HepG2 (cell line): Measurements from ENCODE around the gene PEMT. TPM values are rescaled to one million over a fixed set of nuclear protein-coding genes. Genes with fewer than 3 reads are reported as not detected.
A peak's percentile ranks its signal among the peaks of the same experiment; 100 is the strongest.

Experiments
- EHMT2 ChIP-seq: fragments of 200-600 bp; sonication (generic); IDR thresholded peaks from 2 replicates; pipeline ENCODE4 v1.7.0; 2017; ENCODE audit warnings: antibody characterized with exemption, low read depth, low read length, borderline replicate concordance
- KIAA2018 ChIP-seq: sonication (generic); formaldehyde crosslinking; IDR thresholded peaks from 2 replicates; pipeline ENCODE4 v1.5.0; 2020; ENCODE audit warnings: mild to moderate bottlenecking, missing genetic modification reagents, borderline replicate concordance
- MZF1 ChIP-seq: sonication (generic); formaldehyde crosslinking; IDR thresholded peaks from 2 replicates; pipeline ENCODE4 v1.8.1; 2023; ENCODE audit warnings: mild to moderate bottlenecking, missing genetic modification reagents, borderline replicate concordance
- SIX1 ChIP-seq: sonication (generic); formaldehyde crosslinking; IDR thresholded peaks from 2 replicates; pipeline ENCODE4 v1.4.0; 2020; ENCODE audit warnings: missing genetic modification reagents, borderline replicate concordance
- ZNF550 ChIP-seq: sonication (generic); formaldehyde crosslinking; IDR thresholded peaks from 2 replicates; pipeline ENCODE4 v1.4.0; 2020; ENCODE audit warnings: mild to moderate bottlenecking, missing genetic modification reagents, borderline replicate concordance
- ZSCAN20 ChIP-seq: sonication (generic); formaldehyde crosslinking; IDR thresholded peaks from 2 replicates; pipeline ENCODE4 v1.4.0; 2020; ENCODE audit warnings: missing genetic modification reagents, mild to moderate bottlenecking, borderline replicate concordance
- ZSCAN5A ChIP-seq: sonication (generic); formaldehyde crosslinking; IDR thresholded peaks from 2 replicates; pipeline ENCODE4 v1.8.0; 2022; ENCODE audit warnings: mild to moderate bottlenecking, missing genetic modification reagents, borderline replicate concordance
- ZSCAN9 ChIP-seq: IDR thresholded peaks from 2 replicates; pipeline ENCODE4 v1.6.1; 2016; ENCODE audit warnings: borderline replicate concordance
- polyA plus RNA-seq, 8 experiments: library from polyadenylated mRNA; depleted of rRNA in 3 of 8; stranded (reverse) in 7 of 8; unstranded in 1 of 8; fragments of >200 nt; fragmentation: Illumina TruSeq in 4 of 8; extraction: Trizol in 4 of 8; gene quantifications; 2 replicates each; pipeline versions ENCODE4 v1.2.1 to v1.2.3, GENCODE V29; 2011 to 2016; ENCODE audit warnings: low read depth in 4 of 8, missing spikeins in 1 of 8, mixed read lengths in 1 of 8; ENCODE audit not compliant: insufficient read depth in 1 of 8
- total RNA-seq, 5 experiments: library from RNA; depleted of rRNA; stranded (reverse); fragments of >200 nt; fragmentation: Illumina TruSeq; extraction: Trizol; gene quantifications; 2 replicates each; pipeline ENCODE4 v1.2.3, GENCODE V29; 2016; ENCODE audit warnings: low read depth in 1 of 5
- TF ChIP-seq, protein P1 (sequence below): sonication (generic); formaldehyde crosslinking; IDR thresholded peaks from 2 replicates; pipeline ENCODE4 v1.4.0; 2020; ENCODE audit warnings: missing genetic modification reagents, borderline replicate concordance
- TF ChIP-seq, protein P2 (sequence below): sonication (generic); formaldehyde crosslinking; IDR thresholded peaks from 2 replicates; pipeline ENCODE4 v1.5.1; 2020; ENCODE audit warnings: missing genetic modification reagents, mild to moderate bottlenecking, borderline replicate concordance

Gene PEMT
- total and polyA plus RNA-seq, 2 of the 13 experiments (the other 11 are each of a cell fraction or from before 2014, with no cell fraction given), result 31.7 to 43.6 TPM

GRCh38 chr17:17476865-17477467, 114.5 kb downstream of the PEMT start, which contains the start of gene MED9 (continued):
- TF ChIP-seq, protein P1, sequence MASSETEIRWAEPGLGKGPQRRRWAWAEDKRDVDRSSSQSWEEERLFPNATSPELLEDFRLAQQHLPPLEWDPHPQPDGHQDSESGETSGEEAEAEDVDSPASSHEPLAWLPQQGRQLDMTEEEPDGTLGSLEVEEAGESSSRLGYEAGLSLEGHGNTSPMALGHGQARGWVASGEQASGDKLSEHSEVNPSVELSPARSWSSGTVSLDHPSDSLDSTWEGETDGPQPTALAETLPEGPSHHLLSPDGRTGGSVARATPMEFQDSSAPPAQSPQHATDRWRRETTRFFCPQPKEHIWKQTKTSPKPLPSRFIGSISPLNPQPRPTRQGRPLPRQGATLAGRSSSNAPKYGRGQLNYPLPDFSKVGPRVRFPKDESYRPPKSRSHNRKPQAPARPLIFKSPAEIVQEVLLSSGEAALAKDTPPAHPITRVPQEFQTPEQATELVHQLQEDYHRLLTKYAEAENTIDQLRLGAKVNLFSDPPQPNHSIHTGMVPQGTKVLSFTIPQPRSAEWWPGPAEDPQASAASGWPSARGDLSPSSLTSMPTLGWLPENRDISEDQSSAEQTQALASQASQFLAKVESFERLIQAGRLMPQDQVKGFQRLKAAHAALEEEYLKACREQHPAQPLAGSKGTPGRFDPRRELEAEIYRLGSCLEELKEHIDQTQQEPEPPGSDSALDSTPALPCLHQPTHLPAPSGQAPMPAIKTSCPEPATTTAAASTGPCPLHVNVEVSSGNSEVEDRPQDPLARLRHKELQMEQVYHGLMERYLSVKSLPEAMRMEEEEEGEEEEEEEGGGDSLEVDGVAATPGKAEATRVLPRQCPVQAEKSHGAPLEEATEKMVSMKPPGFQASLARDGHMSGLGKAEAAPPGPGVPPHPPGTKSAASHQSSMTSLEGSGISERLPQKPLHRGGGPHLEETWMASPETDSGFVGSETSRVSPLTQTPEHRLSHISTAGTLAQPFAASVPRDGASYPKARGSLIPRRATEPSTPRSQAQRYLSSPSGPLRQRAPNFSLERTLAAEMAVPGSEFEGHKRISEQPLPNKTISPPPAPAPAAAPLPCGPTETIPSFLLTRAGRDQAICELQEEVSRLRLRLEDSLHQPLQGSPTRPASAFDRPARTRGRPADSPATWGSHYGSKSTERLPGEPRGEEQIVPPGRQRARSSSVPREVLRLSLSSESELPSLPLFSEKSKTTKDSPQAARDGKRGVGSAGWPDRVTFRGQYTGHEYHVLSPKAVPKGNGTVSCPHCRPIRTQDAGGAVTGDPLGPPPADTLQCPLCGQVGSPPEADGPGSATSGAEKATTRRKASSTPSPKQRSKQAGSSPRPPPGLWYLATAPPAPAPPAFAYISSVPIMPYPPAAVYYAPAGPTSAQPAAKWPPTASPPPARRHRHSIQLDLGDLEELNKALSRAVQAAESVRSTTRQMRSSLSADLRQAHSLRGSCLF (CRISPR knock-in tag), result no peak
- peak; percentile 73; the same call in 1 of the 2 replicates for TF ChIP-seq ZSCAN5A (CRISPR knock-in tag)
- no peak for TF ChIP-seq KIAA2018 (CRISPR knock-in tag)
- no peak for TF ChIP-seq EHMT2
- TF ChIP-seq, protein P2, sequence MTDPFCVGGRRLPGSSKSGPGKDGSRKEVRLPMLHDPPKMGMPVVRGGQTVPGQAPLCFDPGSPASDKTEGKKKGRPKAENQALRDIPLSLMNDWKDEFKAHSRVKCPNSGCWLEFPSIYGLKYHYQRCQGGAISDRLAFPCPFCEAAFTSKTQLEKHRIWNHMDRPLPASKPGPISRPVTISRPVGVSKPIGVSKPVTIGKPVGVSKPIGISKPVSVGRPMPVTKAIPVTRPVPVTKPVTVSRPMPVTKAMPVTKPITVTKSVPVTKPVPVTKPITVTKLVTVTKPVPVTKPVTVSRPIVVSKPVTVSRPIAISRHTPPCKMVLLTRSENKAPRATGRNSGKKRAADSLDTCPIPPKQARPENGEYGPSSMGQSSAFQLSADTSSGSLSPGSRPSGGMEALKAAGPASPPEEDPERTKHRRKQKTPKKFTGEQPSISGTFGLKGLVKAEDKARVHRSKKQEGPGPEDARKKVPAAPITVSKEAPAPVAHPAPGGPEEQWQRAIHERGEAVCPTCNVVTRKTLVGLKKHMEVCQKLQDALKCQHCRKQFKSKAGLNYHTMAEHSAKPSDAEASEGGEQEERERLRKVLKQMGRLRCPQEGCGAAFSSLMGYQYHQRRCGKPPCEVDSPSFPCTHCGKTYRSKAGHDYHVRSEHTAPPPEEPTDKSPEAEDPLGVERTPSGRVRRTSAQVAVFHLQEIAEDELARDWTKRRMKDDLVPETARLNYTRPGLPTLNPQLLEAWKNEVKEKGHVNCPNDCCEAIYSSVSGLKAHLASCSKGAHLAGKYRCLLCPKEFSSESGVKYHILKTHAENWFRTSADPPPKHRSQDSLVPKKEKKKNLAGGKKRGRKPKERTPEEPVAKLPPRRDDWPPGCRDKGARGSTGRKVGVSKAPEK, result no peak
- TF ChIP-seq ZSCAN9 (CRISPR knock-in tag), result peak; percentile 66; the same call in 1 of the 2 replicates
- TF ChIP-seq ZSCAN20 (CRISPR knock-in tag), result 0 out of 2 replicates have a peak, but pooled peaks have one; percentile 41
- no peak for TF ChIP-seq SIX1 (CRISPR knock-in tag)
- no peak for TF ChIP-seq MZF1
- TF ChIP-seq ZNF550 (CRISPR knock-in tag), result 0 out of 2 replicates have a peak, but pooled peaks have one; percentile 67
